CD1c-positive myeloid dendritic cell (primary cell): ENCODE data around the gene ZNF823.
"Not testable (repeated sequence)": the region's sequence is repeated elsewhere in the genome, so short reads cannot be mapped to it uniquely, and the experiment has no call there.

Source experiments
- DNase-seq: peaks from one replicate; pipeline ENCODE4 v3.0.0-alpha.2; 2016; ENCODE audit errors: extremely low spot score

ZNF823 gene

DNA sequence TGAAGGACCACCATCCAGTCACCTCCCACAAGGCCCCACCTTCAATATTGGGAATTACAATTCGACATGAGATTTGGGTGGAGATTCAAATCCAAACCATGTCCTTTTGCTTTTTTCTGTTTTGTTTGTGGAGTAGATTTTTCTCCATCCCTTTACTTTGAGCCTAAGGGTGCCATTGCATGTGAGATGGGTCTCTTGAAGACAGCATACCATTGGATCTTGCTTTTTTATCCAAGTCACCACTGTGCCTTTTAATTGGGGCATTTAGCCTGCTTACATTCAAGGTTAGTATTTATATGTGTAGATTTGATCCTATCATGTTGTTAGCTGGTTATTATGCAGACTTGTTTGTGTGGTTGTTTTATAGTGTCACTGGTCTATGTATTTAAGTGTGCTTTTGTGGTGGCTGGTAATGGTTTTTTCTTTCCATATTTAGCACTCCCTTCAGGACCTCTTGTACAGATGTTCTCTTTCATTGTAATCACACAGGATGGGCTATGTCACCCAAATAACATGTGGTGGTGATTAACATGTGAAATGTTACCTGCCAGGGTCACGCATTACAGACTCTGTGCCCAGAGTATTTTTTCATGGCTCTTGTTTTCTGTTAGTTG lies 58.0 kb downstream of the ZNF823 start:
- no peak for DNase-seq

DNA sequence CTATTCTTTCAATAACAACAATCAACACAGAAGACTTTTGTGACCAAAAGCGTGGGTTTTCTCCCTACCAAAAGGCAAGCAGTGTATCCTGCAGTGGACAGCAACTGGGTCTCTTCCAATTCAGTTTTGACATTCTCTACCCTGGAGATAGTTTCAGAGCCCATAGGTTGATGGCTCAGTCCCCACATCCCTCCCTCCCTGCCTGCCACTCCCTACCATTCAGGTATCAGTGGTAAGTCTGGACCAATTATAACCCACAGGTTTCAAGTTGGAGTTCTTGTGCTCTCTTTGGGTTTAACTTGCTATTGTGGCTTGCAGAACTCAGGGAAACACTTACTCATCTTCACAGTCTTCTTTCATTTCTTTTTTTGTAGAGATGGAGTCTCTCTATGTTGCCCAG lies 60.2 kb downstream of the ZNF823 start:
- no peak for DNase-seq

DNA sequence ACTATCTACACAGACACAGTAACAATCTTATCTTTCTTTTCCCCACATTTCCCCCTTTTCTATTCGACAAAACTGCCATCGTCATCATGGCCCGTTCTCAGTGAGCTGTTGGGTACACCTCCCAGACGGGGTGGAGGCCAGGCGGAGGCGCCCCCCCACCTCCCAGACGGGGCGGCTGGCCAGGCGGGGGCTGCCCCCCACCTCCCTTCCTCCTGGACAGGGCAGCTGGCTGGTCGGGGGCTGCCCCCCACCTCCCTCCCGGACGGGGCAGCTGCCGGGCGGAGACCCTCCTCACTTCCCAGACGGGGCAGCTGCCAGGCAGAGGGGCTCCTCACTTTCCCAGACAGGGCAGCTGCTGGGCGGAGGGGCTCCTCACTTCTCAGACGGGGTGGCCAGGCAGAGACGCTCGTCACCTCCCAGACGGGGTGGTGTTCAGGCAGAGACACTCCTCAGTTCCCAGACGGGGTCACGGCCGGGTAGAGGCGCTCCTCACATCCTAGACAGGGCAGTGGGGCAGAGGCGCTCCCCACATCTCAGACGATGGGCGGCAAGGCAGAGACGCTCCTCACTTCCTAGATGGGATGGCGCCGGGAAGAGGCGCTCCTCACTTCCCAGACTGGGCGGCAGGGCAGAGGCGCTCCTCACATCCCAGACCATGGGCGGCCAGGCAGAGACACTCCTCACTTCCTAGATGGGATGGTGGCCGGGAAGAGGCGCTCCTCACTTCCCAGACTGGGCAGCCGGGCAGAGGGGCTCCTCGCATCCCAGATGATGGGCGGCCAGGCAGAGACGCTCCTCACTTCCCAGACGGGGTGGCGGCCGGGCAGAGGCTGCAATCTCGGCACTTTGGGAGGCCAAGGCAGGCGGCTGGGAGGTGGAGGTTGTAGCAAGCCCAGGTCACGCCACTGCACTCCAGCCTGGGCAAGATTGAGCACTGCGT lies 61.8 kb downstream of the ZNF823 start:
- DNase-seq = not testable (repeated sequence)

DNA sequence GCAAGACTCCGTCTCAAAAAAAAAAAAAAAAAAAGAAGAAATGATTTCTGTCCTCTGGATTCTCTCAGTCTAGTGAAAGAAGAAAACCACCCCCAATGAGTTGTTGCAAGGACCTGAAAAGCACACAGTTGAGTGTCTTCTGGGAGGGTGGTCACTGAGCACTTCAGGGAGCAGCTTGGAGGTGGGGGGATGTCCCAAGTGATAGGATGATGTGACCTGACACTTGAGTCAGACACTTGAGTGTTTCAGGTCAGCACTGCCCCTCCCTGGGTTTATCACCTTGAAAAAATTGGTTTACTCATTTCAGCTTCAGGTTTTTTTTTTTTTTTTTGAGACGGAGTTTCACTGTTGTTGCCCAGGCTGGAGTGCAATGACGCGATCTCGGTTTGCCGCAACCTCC lies 63.2 kb downstream of the ZNF823 start:
- DNase-seq = no peak

DNA sequence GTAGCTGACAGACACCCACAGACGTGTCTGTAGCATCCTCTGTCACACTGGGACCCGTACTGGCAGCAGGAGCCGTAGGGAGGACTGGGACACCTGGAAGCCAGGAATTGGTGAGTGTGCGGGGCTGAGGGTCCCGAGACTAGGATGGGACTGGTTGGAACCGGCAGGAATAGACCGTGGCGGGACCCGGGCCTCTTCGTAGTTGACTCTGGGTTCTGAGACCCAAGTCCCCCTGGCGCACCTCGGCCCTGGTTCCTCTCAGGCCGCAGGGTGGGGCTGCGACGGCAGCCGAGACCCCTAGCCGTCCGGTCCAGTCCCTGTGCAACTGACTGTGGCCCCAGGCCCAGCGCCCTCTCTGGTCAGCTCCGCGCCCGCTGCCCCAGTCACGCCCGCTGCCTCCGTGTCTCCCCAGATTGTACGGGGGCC lies 64.7 kb downstream of the ZNF823 start:
- DNase-seq = no peak

DNA sequence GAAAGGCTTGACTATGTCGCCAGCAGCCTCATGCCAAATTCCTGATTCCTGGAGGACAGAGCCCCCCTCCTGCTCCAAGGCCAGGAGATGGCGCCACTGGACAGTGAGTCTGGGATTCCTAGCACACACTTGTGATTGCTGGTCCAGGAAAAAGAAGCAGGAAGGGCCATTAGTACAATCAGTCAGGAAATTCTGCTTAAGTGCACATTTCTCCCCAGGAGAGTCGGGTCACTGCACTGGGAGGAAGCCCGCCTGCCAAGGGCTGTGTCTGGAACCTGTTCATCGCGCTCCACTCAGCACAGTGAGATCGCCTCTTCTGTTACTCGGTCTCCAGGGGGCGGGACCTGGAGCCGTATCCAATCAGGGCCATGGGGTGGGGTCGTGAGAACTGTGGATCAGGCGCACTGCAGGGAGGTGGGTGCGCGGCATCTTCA lies 65.1 kb downstream of the ZNF823 start:
- DNase-seq = peak; percentile 48
